NAMALWA (cell line): ENCODE results near the gene GANC.
"Not testable (repeated sequence)": the region's sequence is repeated elsewhere in the genome, so short reads cannot be mapped to it uniquely, and the experiment has no call there.

Experiments
- DNase-seq: peaks from one replicate; pipeline ENCODE4 v3.0.0-alpha.2; 2015; ENCODE audit warnings: low spot score

The GANC gene

GRCh38 chr15:42284551-42284950, 11.6 kb downstream of the GANC start:
- DNase-seq, result no peak

GRCh38 chr15:42285034-42285433, 12.0 kb downstream of the GANC start:
- no peak for DNase-seq

- no peak for DNase-seq
Measured at GRCh38 chr15:42286445-42287029, 13.5 kb downstream of the GANC start.

- no peak for DNase-seq
Measured at GRCh38 chr15:42287931-42288330, 14.9 kb downstream of the GANC start.

- DNase-seq, result no peak
Measured at GRCh38 chr15:42289166-42289565, 16.2 kb downstream of the GANC start.

GRCh38 chr15:42301004-42301403, 28.0 kb downstream of the GANC start:
- DNase-seq, result not testable (repeated sequence)

GRCh38 chr15:42306681-42307080, 33.7 kb downstream of the GANC start:
- no peak for DNase-seq

- DNase-seq, result peak; percentile 8
Measured at GRCh38 chr15:42313463-42313862, 40.5 kb downstream of the GANC start.

GRCh38 chr15:42314818-42315217, 41.8 kb downstream of the GANC start:
- no peak for DNase-seq

GRCh38 chr15:42315521-42315920, 42.5 kb downstream of the GANC start:
- DNase-seq, result no peak

GRCh38 chr15:42316282-42316805, 43.3 kb downstream of the GANC start:
- not testable (repeated sequence) for DNase-seq

- no peak for DNase-seq
Measured at GRCh38 chr15:42319206-42319605, 46.2 kb downstream of the GANC start.

GRCh38 chr15:42324308-42324707, 51.3 kb downstream of the GANC start:
- no peak for DNase-seq

GRCh38 chr15:42329161-42329560, 56.2 kb downstream of the GANC start:
- no peak for DNase-seq

- no peak for DNase-seq
Measured at GRCh38 chr15:42329992-42330391, 57.0 kb downstream of the GANC start.

GRCh38 chr15:42331235-42331634, 58.2 kb downstream of the GANC start:
- DNase-seq, result no peak

GRCh38 chr15:42332331-42332730, 59.3 kb downstream of the GANC start:
- no peak for DNase-seq

- no peak for DNase-seq
Measured at GRCh38 chr15:42335074-42335473, 62.1 kb downstream of the GANC start.

GRCh38 chr15:42336650-42337049, 63.6 kb downstream of the GANC start:
- DNase-seq, result not testable (repeated sequence)

GRCh38 chr15:42337104-42337503, 64.1 kb downstream of the GANC start:
- not testable (repeated sequence) for DNase-seq

- DNase-seq, result no peak
Measured at GRCh38 chr15:42338500-42338899, 65.5 kb downstream of the GANC start.

GRCh38 chr15:42343596-42344232, 70.7 kb downstream of the GANC start:
- no peak for DNase-seq

GRCh38 chr15:42344763-42345162, 71.8 kb downstream of the GANC start:
- no peak for DNase-seq

- no peak for DNase-seq
Measured at GRCh38 chr15:42345504-42345903, 72.5 kb downstream of the GANC start.
